Measurements from ENCODE around the gene LRMDA.

DNA sequence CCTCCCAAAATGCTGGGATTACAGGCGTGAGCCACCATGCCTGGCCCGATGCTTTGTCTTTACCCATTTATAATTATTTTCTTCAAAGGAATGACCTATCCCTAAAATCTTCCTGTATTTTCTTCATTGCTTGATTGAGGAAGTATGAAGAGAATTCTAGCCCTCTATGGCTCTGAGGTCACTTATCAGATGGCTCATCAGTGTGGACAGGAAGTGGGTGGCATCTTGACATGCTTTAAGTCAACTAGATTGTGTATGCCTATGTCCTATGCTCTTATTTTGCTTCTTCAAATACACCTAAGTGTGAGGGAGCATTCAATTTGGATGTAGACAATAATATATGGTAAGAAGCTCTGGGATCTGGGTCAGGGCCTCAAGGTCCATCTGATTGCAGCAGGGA is 1020.5 kb downstream of the LRMDA start:
- TF ChIP-seq, protein P1, sequence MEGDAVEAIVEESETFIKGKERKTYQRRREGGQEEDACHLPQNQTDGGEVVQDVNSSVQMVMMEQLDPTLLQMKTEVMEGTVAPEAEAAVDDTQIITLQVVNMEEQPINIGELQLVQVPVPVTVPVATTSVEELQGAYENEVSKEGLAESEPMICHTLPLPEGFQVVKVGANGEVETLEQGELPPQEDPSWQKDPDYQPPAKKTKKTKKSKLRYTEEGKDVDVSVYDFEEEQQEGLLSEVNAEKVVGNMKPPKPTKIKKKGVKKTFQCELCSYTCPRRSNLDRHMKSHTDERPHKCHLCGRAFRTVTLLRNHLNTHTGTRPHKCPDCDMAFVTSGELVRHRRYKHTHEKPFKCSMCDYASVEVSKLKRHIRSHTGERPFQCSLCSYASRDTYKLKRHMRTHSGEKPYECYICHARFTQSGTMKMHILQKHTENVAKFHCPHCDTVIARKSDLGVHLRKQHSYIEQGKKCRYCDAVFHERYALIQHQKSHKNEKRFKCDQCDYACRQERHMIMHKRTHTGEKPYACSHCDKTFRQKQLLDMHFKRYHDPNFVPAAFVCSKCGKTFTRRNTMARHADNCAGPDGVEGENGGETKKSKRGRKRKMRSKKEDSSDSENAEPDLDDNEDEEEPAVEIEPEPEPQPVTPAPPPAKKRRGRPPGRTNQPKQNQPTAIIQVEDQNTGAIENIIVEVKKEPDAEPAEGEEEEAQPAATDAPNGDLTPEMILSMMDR (IDR thresholded peaks at IDR 0.05; ENCODE audit: borderline replicate concordance, extremely low read depth, low read length, poor library complexity, severe bottlenecking): no peak
- TF ChIP-seq EZH2 (IDR thresholded peaks at IDR 0.05; ENCODE audit: borderline replicate concordance, low read depth, low read length, severe bottlenecking): no peak

Data from DND-41 (cell line).